GM12878 (cell line): ENCODE results near the gene SYNRG. TPM values are rescaled to one million over a fixed set of nuclear protein-coding genes. Genes with fewer than 3 reads are reported as not detected.

Experiments used
- ASH2L ChIP-seq: fragments of 300-600, 200-600 bp; sonication (generic); IDR thresholded peaks from 2 replicates; pipeline ENCODE4 v1.6.1; 2017; ENCODE audit warnings: low read depth, mild to moderate bottlenecking, borderline replicate concordance
- CEBPZ ChIP-seq: fragments of 150-350 bp; IDR thresholded peaks from 2 replicates; pipeline ENCODE4 v1.6.1; 2016; ENCODE audit warnings: low read depth, low read length
- CREM ChIP-seq: IDR thresholded peaks from 2 replicates; pipeline ENCODE4 v1.6.1; 2014; ENCODE audit warnings: antibody characterized with exemption, low read depth
- GABPA ChIP-seq: IDR thresholded peaks from 2 replicates; pipeline ENCODE4 v1.6.1; 2014; ENCODE audit warnings: antibody characterized with exemption, low read depth, mild to moderate bottlenecking, inconsistent platforms
- GATAD2B ChIP-seq: fragments of 450-650 bp; conservative IDR thresholded peaks from 2 replicates; pipeline ENCODE4 v1.6.1; 2017; ENCODE audit warnings: low read depth, mild to moderate bottlenecking, moderate library complexity
- HCFC1 ChIP-seq: fragments of 150-350 bp; IDR thresholded peaks from 2 replicates; pipeline ENCODE4 v1.6.1; 2014; ENCODE audit warnings: low read length
- HDAC6 ChIP-seq: fragments of 200-600 bp; sonication (generic); IDR thresholded peaks from one replicate; pipeline ENCODE4 v1.8.0; 2017; ENCODE audit warnings: antibody characterized with exemption; ENCODE audit not compliant: unreplicated experiment
- RELA ChIP-seq: fragments of 450-650 bp; IDR thresholded peaks from 2 replicates; pipeline ENCODE4 v1.8.0; 2014; ENCODE audit warnings: borderline replicate concordance; ENCODE audit not compliant: partially characterized antibody
- REST ChIP-seq: IDR thresholded peaks from 2 replicates; pipeline ENCODE4 v1.6.1; 2012; ENCODE audit warnings: mild to moderate bottlenecking, low read depth, low read length
- RFX5 ChIP-seq: IDR thresholded peaks from 2 replicates; pipeline ENCODE4 v1.6.1; 2011; ENCODE audit warnings: low read depth, low read length, improper control_type of control experiment
- TBL1XR1 ChIP-seq: IDR thresholded peaks from 2 replicates; pipeline ENCODE4 v1.6.1; 2012; ENCODE audit warnings: low read depth, low read length, improper control_type of control experiment
- TCF12 ChIP-seq: IDR thresholded peaks from 2 replicates; pipeline ENCODE4 v1.6.1; 2011; ENCODE audit warnings: low read depth, mild to moderate bottlenecking, low read length
- USF1 ChIP-seq: IDR thresholded peaks from 2 replicates; pipeline ENCODE4 v1.6.1; 2011; ENCODE audit warnings: borderline replicate concordance, low read depth, mild to moderate bottlenecking, moderate library complexity, mixed read lengths, low read length; ENCODE audit not compliant: insufficient read depth; ENCODE audit errors: extremely low read length
- ZNF207 ChIP-seq: fragments of 450-650 bp; IDR thresholded peaks from 2 replicates; pipeline ENCODE4 v1.6.1; 2014; ENCODE audit warnings: antibody characterized with exemption, mild to moderate bottlenecking, borderline replicate concordance
- ZNF274 ChIP-seq: IDR thresholded peaks from one replicate; pipeline ENCODE4 v1.8.0; 2011; ENCODE audit not compliant: insufficient read length, insufficient read depth
- polyA plus RNA-seq, 11 experiments: library from polyadenylated mRNA; depleted of rRNA in 4 of 11; unstranded in 6 of 11; stranded (reverse) in 5 of 11; fragments of >200 nt; fragmentation: Nextera tagmentation in 4 of 11; fragmentation: Illumina TruSeq in 1 of 11; extraction: Ambion mirVana in 4 of 11; extraction: Trizol in 1 of 11; gene quantifications; 1 replicate in 1 of 11; 2 replicates in 10 of 11; pipeline versions ENCODE4 v1.2.1 to v1.2.3, GENCODE V29; 2011 to 2016; ENCODE audit warnings: inconsistent platforms in 2 of 11, missing spikeins in 2 of 11, low read depth in 1 of 11
- total RNA-seq, 4 experiments: library from RNA; depleted of rRNA in 3 of 4; stranded (reverse); fragments of >200 nt in 3 of 4; fragmentation: Illumina TruSeq in 1 of 4; extraction: Trizol in 1 of 4; gene quantifications; 2 replicates each; pipeline versions ENCODE4 v1.2.1 to v1.2.3, GENCODE V29; 2013 to 2021
- TF ChIP-seq, protein P1 (sequence below): IDR thresholded peaks from 2 replicates; pipeline ENCODE4 v1.6.1; 2012; ENCODE audit warnings: improper control_type of control experiment, low read depth, low read length; ENCODE audit not compliant: insufficient replicate concordance

The SYNRG gene
- total and polyA plus RNA-seq, 10 of the 15 experiments (the other 5 are each of a cell fraction or from before 2014, with no cell fraction given) = 5.2 to 40.4 (median 26.7) TPM

GRCh38 chr17:37609170-37610040 lies at the start of gene SYNRG (continued):
- TF ChIP-seq USF1 (peak; percentile 100), GATAD2B (peak; percentile 88; the same call in 1 of the 2 replicates), CREM (no peak), REST (peak; percentile 37; the same call in 1 of the 2 replicates), ZNF207 (peak; percentile 89), HDAC6 (no peak), ZNF274 (no peak), TBL1XR1 (peak; percentile 34; the same call in 1 of the 2 replicates), CEBPZ (no peak), RFX5 (no peak), GABPA (peak; percentile 74), ASH2L (no peak), TCF12 (peak; percentile 80), RELA (peak; percentile 97), HCFC1 (peak; percentile 64)
- TF ChIP-seq, protein P1, sequence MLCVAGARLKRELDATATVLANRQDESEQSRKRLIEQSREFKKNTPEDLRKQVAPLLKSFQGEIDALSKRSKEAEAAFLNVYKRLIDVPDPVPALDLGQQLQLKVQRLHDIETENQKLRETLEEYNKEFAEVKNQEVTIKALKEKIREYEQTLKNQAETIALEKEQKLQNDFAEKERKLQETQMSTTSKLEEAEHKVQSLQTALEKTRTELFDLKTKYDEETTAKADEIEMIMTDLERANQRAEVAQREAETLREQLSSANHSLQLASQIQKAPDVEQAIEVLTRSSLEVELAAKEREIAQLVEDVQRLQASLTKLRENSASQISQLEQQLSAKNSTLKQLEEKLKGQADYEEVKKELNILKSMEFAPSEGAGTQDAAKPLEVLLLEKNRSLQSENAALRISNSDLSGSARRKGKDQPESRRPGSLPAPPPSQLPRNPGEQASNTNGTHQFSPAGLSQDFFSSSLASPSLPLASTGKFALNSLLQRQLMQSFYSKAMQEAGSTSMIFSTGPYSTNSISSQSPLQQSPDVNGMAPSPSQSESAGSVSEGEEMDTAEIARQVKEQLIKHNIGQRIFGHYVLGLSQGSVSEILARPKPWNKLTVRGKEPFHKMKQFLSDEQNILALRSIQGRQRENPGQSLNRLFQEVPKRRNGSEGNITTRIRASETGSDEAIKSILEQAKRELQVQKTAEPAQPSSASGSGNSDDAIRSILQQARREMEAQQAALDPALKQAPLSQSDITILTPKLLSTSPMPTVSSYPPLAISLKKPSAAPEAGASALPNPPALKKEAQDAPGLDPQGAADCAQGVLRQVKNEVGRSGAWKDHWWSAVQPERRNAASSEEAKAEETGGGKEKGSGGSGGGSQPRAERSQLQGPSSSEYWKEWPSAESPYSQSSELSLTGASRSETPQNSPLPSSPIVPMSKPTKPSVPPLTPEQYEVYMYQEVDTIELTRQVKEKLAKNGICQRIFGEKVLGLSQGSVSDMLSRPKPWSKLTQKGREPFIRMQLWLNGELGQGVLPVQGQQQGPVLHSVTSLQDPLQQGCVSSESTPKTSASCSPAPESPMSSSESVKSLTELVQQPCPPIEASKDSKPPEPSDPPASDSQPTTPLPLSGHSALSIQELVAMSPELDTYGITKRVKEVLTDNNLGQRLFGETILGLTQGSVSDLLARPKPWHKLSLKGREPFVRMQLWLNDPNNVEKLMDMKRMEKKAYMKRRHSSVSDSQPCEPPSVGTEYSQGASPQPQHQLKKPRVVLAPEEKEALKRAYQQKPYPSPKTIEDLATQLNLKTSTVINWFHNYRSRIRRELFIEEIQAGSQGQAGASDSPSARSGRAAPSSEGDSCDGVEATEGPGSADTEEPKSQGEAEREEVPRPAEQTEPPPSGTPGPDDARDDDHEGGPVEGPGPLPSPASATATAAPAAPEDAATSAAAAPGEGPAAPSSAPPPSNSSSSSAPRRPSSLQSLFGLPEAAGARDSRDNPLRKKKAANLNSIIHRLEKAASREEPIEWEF = peak; percentile 7
